BLaER1 treated with 17β-estradiol and CSF1 and Interleukin-3, amounts not matched to agents 10 nM and 100 nM (cell line): ENCODE measurements around the gene SMAD2.
A peak's percentile ranks its signal among the peaks of the same experiment; 100 is the strongest.
"Not testable (repeated sequence)": the region's sequence is repeated elsewhere in the genome, so short reads cannot be mapped to it uniquely, and the experiment has no call there.

ENCODE experiments used
- H3K27ac ChIP-seq, 11 experiments: shearing (Covaris generic); formaldehyde crosslinking; 2 replicates each; pipeline ENCODE4 v1.8.1; 2022
- H3K27me3 ChIP-seq, 11 experiments: shearing (Covaris generic); formaldehyde crosslinking; 2 replicates each; pipeline ENCODE4 v1.8.1; 2022
- H3K36me3 ChIP-seq, 11 experiments: shearing (Covaris generic); formaldehyde crosslinking; 2 replicates each; pipeline ENCODE4 v1.8.1; 2022
- H3K4me1 ChIP-seq, 10 experiments: shearing (Covaris generic); formaldehyde crosslinking; 2 replicates each; pipeline ENCODE4 v1.8.1; 2022
- H3K4me2 ChIP-seq, 11 experiments: shearing (Covaris generic); formaldehyde crosslinking; 2 replicates each; pipeline ENCODE4 v1.8.1; 2022
- H3K4me3 ChIP-seq, 10 experiments: shearing (Covaris generic); formaldehyde crosslinking; 2 replicates each; pipeline ENCODE4 v1.8.1; 2022
- H3K9ac ChIP-seq, 11 experiments: shearing (Covaris generic); formaldehyde crosslinking; 2 replicates each; pipeline ENCODE4 v1.8.1; 2022
- H3K9me3 ChIP-seq, 11 experiments: shearing (Covaris generic); formaldehyde crosslinking; replicated peaks in 1 of 11; 2 replicates each; pipeline ENCODE4 v1.8.1; 2022
- H4K20me1 ChIP-seq, 11 experiments: shearing (Covaris generic); formaldehyde crosslinking; 2 replicates each; pipeline ENCODE4 v1.8.1; 2022
- Cebpa-rat ChIP-seq, 11 experiments: shearing (Covaris generic); IDR thresholded peaks; 2 replicates each; pipeline ENCODE4 v1.8.1; 2022

The SMAD2 gene

GRCh38 chr18:47777626-47778025 lies 152.8 kb downstream of the SMAD2 start:
- no peaks in the 10 kb centered on the region; a peak in 1 of 22 replicates for H4K20me1 ChIP-seq
- H3K27me3 ChIP-seq = peaks cover 0 to 14% (median 0%) of the 10 kb centered on the region in 11 experiments; a peak in 4 of 22 replicates
- H3K4me2 ChIP-seq = peak overlapping the region in 8 of 11 experiments; percentile 0 to 53 (median 25); a peak in 11 of 22 replicates
- no peak overlapping the region for H3K27ac ChIP-seq
- no peak overlapping the region for H3K9ac ChIP-seq
- H3K36me3 ChIP-seq = no peaks in the 10 kb centered on the region
- peaks cover 0 to 14% (median 0%) of the 10 kb centered on the region in 11 experiments; a peak in 1 of 22 replicates for H3K9me3 ChIP-seq
- H3K4me3 ChIP-seq = no peak overlapping the region
- no peak for TF ChIP-seq Cebpa-rat (IDR thresholded peaks at IDR 0.05)
- peaks cover 0 to 14% (median 10%) of the 10 kb centered on the region in 10 experiments; a peak in 16 of 20 replicates for H3K4me1 ChIP-seq

- H3K36me3 ChIP-seq = no peaks in the 10 kb centered on the region
- no peak overlapping the region for H3K9ac ChIP-seq
- no peaks in the 10 kb centered on the region; a peak in 1 of 22 replicates for H4K20me1 ChIP-seq
- H3K27ac ChIP-seq = no peak overlapping the region
- no peak overlapping the region for H3K4me3 ChIP-seq
- TF ChIP-seq Cebpa-rat (IDR thresholded peaks at IDR 0.05) = no peak
- H3K9me3 ChIP-seq = peaks cover 0 to 6% (median 0%) of the 10 kb centered on the region in 11 experiments; a peak in 1 of 22 replicates
- no peak overlapping the region for H3K4me2 ChIP-seq
- H3K27me3 ChIP-seq = peaks cover 0 to 14% (median 0%) of the 10 kb centered on the region in 11 experiments; a peak in 4 of 22 replicates
- peaks cover 0 to 17% (median 10%) of the 10 kb centered on the region in 10 experiments; a peak in 16 of 20 replicates for H3K4me1 ChIP-seq
Measured at GRCh38 chr18:47775961-47776360, 154.5 kb downstream of the SMAD2 start.

GRCh38 chr18:47773931-47774330 lies 156.5 kb downstream of the SMAD2 start:
- H3K27ac ChIP-seq = no peak overlapping the region
- no peaks in the 10 kb centered on the region for H3K9me3 ChIP-seq
- no peaks in the 10 kb centered on the region; a peak in 1 of 22 replicates for H4K20me1 ChIP-seq
- no peak overlapping the region for H3K4me3 ChIP-seq
- H3K27me3 ChIP-seq = peaks cover 0 to 14% (median 0%) of the 10 kb centered on the region in 11 experiments; a peak in 4 of 22 replicates
- peaks cover 0 to 17% (median 10%) of the 10 kb centered on the region in 10 experiments; a peak in 16 of 20 replicates for H3K4me1 ChIP-seq
- H3K36me3 ChIP-seq = no peaks in the 10 kb centered on the region
- H3K4me2 ChIP-seq = no peak overlapping the region
- no peak overlapping the region for H3K9ac ChIP-seq
- TF ChIP-seq Cebpa-rat (IDR thresholded peaks at IDR 0.05) = no peak

- Histone ChIP-seq H3K4me2 (peak overlapping the region in 1 of 11 experiments; percentile 6; a peak in 1 of 22 replicates), H3K27ac (no peak overlapping the region), H3K36me3 (no peaks in the 10 kb centered on the region), H3K9me3 (no peaks in the 10 kb centered on the region), H3K4me3 (no peak overlapping the region), H3K27me3 (peaks cover 0 to 14% (median 0%) of the 10 kb centered on the region in 11 experiments; a peak in 4 of 22 replicates), H3K9ac (no peak overlapping the region), H3K4me1 (peaks cover 0 to 12% (median 4%) of the 10 kb centered on the region in 10 experiments; a peak in 16 of 20 replicates), H4K20me1 (no peaks in the 10 kb centered on the region; a peak in 1 of 22 replicates)
- no peak for TF ChIP-seq Cebpa-rat (IDR thresholded peaks at IDR 0.05)
Measured at GRCh38 chr18:47772374-47773248, 157.8 kb downstream of the SMAD2 start.

- no peak for TF ChIP-seq Cebpa-rat (IDR thresholded peaks at IDR 0.05)
- Histone ChIP-seq H3K4me2 (no peak overlapping the region), H3K4me3 (no peak overlapping the region), H3K4me1 (0 out of 20 replicates have a peak, but pooled peaks cover 0 to 6% (median 0%) of the 10 kb centered on the region in 10 experiments), H3K36me3 (no peaks in the 10 kb centered on the region), H4K20me1 (no peaks in the 10 kb centered on the region; a peak in 1 of 22 replicates), H3K27me3 (peaks cover 0 to 14% (median 0%) of the 10 kb centered on the region in 11 experiments; a peak in 4 of 22 replicates), H3K27ac (no peak overlapping the region), H3K9me3 (peaks cover 0 to 2% (median 0%) of the 10 kb centered on the region in 11 experiments; a peak in 1 of 22 replicates), H3K9ac (no peak overlapping the region)
Measured at GRCh38 chr18:47771922-47772321, 158.5 kb downstream of the SMAD2 start.

- H3K4me1 ChIP-seq = 0 out of 20 replicates have a peak, but pooled peaks cover 0 to 10% (median 0%) of the 10 kb centered on the region in 10 experiments
- H3K9me3 ChIP-seq = peaks cover 0 to 7% (median 0%) of the 10 kb centered on the region in 11 experiments; a peak in 4 of 22 replicates
- no peak for TF ChIP-seq Cebpa-rat (IDR thresholded peaks at IDR 0.05)
- no peak overlapping the region for H3K4me3 ChIP-seq
- no peak overlapping the region for H3K4me2 ChIP-seq
- no peaks in the 10 kb centered on the region for H4K20me1 ChIP-seq
- H3K9ac ChIP-seq = no peak overlapping the region
- no peak overlapping the region for H3K27ac ChIP-seq
- no peaks in the 10 kb centered on the region for H3K36me3 ChIP-seq
- H3K27me3 ChIP-seq = no peaks in the 10 kb centered on the region
Measured at GRCh38 chr18:47767699-47768098, 162.8 kb downstream of the SMAD2 start.

GRCh38 chr18:47767198-47767597 lies 163.3 kb downstream of the SMAD2 start:
- H4K20me1 ChIP-seq, H3K9me3 ChIP-seq, H3K9ac ChIP-seq, H3K27ac ChIP-seq, H3K4me1 ChIP-seq, H3K27me3 ChIP-seq, H3K36me3 ChIP-seq, H3K4me3 ChIP-seq, H3K4me2 ChIP-seq: not testable (repeated sequence)
